ENCODE data around the gene NKX2-2.

NKX2-2 gene

DNA sequence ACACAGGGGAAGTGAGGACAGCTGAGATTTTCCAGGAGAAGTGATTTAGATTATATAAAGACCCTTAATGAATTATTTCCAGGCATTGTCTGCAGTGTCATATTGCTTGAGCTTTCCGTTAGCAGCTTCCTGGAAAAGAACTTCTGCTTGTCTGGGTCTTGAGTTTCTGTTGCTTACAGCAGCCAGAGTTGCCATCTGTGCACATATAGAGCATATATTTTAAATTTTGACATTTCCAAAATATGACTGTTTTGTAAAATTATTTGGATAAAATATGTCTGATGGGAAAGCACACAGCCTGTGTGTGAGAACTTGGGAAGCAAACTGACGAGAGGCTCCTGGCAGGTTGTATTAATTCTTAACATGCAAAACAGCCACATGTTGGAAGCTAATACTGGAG, 21.0 kb upstream of the NKX2-2 start:
- no peaks in the 10 kb centered on the region for H3K79me2 ChIP-seq (ENCODE audit: insufficient read depth, low read length)
- H3K27ac ChIP-seq (ENCODE audit: low read length): no peak overlapping the region
- H2AFZ ChIP-seq (ENCODE audit: low read depth, low read length): no peak overlapping the region
- H3K9ac ChIP-seq (ENCODE audit: low read depth, low read length): no peak overlapping the region
- H3K4me1 ChIP-seq (ENCODE audit: insufficient read depth, low read length): no peaks in the 10 kb centered on the region
- H4K20me1 ChIP-seq (ENCODE audit: insufficient read depth, low read length): no peaks in the 10 kb centered on the region
- no peaks in the 10 kb centered on the region for H3K36me3 ChIP-seq (ENCODE audit: insufficient read depth, low read length)
- no peak overlapping the region for H3K4me3 ChIP-seq (ENCODE audit: low read depth in 1 of 2, low read length in 2 of 2)
- DNase-seq (no peak), ATAC-seq (ENCODE audit: insufficient read depth, low read depth) (no peak)
- no peak overlapping the region for H3K4me2 ChIP-seq (ENCODE audit: insufficient read depth, low read length)
- no peaks in the 10 kb centered on the region for H3K9me3 ChIP-seq (ENCODE audit: insufficient read depth, low read length, severe bottlenecking)
- H3K27me3 ChIP-seq (ENCODE audit: insufficient read depth, low read length, poor library complexity): peaks cover 12% of the 10 kb centered on the region
- TF ChIP-seq, protein P1, sequence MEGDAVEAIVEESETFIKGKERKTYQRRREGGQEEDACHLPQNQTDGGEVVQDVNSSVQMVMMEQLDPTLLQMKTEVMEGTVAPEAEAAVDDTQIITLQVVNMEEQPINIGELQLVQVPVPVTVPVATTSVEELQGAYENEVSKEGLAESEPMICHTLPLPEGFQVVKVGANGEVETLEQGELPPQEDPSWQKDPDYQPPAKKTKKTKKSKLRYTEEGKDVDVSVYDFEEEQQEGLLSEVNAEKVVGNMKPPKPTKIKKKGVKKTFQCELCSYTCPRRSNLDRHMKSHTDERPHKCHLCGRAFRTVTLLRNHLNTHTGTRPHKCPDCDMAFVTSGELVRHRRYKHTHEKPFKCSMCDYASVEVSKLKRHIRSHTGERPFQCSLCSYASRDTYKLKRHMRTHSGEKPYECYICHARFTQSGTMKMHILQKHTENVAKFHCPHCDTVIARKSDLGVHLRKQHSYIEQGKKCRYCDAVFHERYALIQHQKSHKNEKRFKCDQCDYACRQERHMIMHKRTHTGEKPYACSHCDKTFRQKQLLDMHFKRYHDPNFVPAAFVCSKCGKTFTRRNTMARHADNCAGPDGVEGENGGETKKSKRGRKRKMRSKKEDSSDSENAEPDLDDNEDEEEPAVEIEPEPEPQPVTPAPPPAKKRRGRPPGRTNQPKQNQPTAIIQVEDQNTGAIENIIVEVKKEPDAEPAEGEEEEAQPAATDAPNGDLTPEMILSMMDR (IDR thresholded peaks at IDR 0.05; ENCODE audit: borderline replicate concordance, extremely low read depth, low read length, poor library complexity, severe bottlenecking): no peak
- TF ChIP-seq EZH2 (IDR thresholded peaks at IDR 0.05; ENCODE audit: borderline replicate concordance, low read depth, low read length, severe bottlenecking): no peak

DNA sequence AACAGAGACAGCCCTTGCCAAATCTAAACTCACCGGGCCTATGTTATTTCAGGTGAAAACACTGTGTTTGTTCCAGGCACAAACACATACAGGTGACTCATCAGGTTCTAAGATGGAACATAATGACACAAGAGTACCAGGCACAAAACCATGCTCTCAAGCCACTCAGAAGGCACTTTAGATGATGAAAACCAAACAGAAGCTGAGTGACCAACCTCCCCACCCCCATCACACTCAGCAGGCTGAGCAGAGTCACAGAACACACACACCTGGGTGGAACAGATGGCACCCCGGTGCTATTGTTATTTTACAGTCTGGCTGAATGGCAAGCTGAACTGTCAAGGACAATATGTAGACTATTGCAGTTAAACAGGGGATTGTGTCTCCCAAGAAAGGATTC, 20.6 kb upstream of the NKX2-2 start:
- DNase-seq (no peak), ATAC-seq (ENCODE audit: insufficient read depth, low read depth) (no peak)
- Histone ChIP-seq H3K4me2 (ENCODE audit: insufficient read depth, low read length) (no peak overlapping the region), H2AFZ (ENCODE audit: low read depth, low read length) (no peak overlapping the region), H3K27ac (ENCODE audit: low read length) (no peak overlapping the region), H3K4me3 (ENCODE audit: low read depth in 1 of 2, low read length in 2 of 2) (no peak overlapping the region), H3K79me2 (ENCODE audit: insufficient read depth, low read length) (no peaks in the 10 kb centered on the region), H3K9me3 (ENCODE audit: insufficient read depth, low read length, severe bottlenecking) (no peaks in the 10 kb centered on the region), H3K9ac (ENCODE audit: low read depth, low read length) (no peak overlapping the region), H3K27me3 (ENCODE audit: insufficient read depth, low read length, poor library complexity) (peaks cover 12% of the 10 kb centered on the region), H3K4me1 (ENCODE audit: insufficient read depth, low read length) (no peaks in the 10 kb centered on the region), H4K20me1 (ENCODE audit: insufficient read depth, low read length) (no peaks in the 10 kb centered on the region), H3K36me3 (ENCODE audit: insufficient read depth, low read length) (no peaks in the 10 kb centered on the region)
- TF ChIP-seq, protein P1 (IDR thresholded peaks at IDR 0.05; ENCODE audit: borderline replicate concordance, extremely low read depth, low read length, poor library complexity, severe bottlenecking): no peak
- TF ChIP-seq EZH2 (IDR thresholded peaks at IDR 0.05; ENCODE audit: borderline replicate concordance, low read depth, low read length, severe bottlenecking): no peak

DNA sequence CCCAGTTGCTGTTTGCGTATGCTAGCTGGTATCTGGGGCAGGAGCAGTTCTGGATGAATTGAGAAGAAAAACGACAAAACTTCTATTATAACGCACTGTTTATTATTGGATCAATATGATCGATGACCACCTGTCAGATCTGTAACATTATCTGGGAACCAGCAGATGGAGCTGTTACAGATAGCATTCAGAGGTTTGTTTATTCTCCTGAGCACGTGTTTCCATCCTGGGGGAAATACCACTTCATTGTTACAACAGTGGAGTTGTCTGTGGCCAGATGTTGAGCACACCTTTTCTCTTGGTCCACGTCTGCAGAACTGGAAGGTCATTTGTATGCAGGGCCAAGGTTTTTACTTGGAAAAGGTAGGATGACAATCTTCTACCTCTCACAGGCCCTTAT, 16.0 kb upstream of the NKX2-2 start:
- Histone ChIP-seq H3K27ac (ENCODE audit: low read length) (no peak overlapping the region), H3K4me1 (ENCODE audit: insufficient read depth, low read length) (no peaks in the 10 kb centered on the region), H3K9ac (ENCODE audit: low read depth, low read length) (no peak overlapping the region), H2AFZ (ENCODE audit: low read depth, low read length) (no peak overlapping the region), H3K9me3 (ENCODE audit: insufficient read depth, low read length, severe bottlenecking) (no peaks in the 10 kb centered on the region), H3K36me3 (ENCODE audit: insufficient read depth, low read length) (no peaks in the 10 kb centered on the region), H3K27me3 (ENCODE audit: insufficient read depth, low read length, poor library complexity) (peaks cover 10% of the 10 kb centered on the region), H3K4me3 (ENCODE audit: low read depth in 1 of 2, low read length in 2 of 2) (no peak overlapping the region), H4K20me1 (ENCODE audit: insufficient read depth, low read length) (no peaks in the 10 kb centered on the region), H3K79me2 (ENCODE audit: insufficient read depth, low read length) (no peaks in the 10 kb centered on the region), H3K4me2 (ENCODE audit: insufficient read depth, low read length) (no peak overlapping the region)
- TF ChIP-seq EZH2 (IDR thresholded peaks at IDR 0.05; ENCODE audit: borderline replicate concordance, low read depth, low read length, severe bottlenecking): no peak
- TF ChIP-seq, protein P1 (IDR thresholded peaks at IDR 0.05; ENCODE audit: borderline replicate concordance, extremely low read depth, low read length, poor library complexity, severe bottlenecking): peak; percentile 59
- ATAC-seq (ENCODE audit: insufficient read depth, low read depth): no peak
- no peak for DNase-seq

DNA sequence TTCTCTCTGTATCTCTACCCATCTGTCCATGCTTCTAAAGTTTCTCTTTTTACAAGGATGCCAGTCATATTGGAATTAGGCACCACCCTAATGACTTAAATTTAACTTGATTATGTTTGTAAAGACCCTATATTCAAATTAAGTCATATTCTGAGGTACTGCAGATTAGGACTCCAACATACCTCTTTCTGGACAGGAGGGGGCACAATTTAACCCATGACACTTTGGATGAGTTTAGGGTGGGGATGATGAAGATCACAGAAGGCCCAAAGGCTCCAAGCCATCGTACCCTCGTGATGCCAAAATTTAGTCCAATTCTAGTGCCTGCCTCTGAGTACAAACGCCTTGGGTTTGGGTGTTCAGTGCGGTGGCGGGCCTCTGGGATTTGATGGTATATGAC, 15.0 kb upstream of the NKX2-2 start:
- no peaks in the 10 kb centered on the region for H3K4me1 ChIP-seq (ENCODE audit: insufficient read depth, low read length)
- H3K36me3 ChIP-seq (ENCODE audit: insufficient read depth, low read length): no peaks in the 10 kb centered on the region
- DNase-seq: no peak
- no peak for TF ChIP-seq EZH2 (IDR thresholded peaks at IDR 0.05; ENCODE audit: borderline replicate concordance, low read depth, low read length, severe bottlenecking)
- TF ChIP-seq, protein P1 (IDR thresholded peaks at IDR 0.05; ENCODE audit: borderline replicate concordance, extremely low read depth, low read length, poor library complexity, severe bottlenecking): peak; percentile 22
- no peak overlapping the region for H3K27ac ChIP-seq (ENCODE audit: low read length)
- H3K4me3 ChIP-seq (ENCODE audit: low read depth in 1 of 2, low read length in 2 of 2): no peak overlapping the region
- no peak overlapping the region for H2AFZ ChIP-seq (ENCODE audit: low read depth, low read length)
- no peak overlapping the region for H3K4me2 ChIP-seq (ENCODE audit: insufficient read depth, low read length)
- ATAC-seq (ENCODE audit: insufficient read depth, low read depth): no peak
- H3K79me2 ChIP-seq (ENCODE audit: insufficient read depth, low read length): no peaks in the 10 kb centered on the region
- no peaks in the 10 kb centered on the region for H4K20me1 ChIP-seq (ENCODE audit: insufficient read depth, low read length)
- no peaks in the 10 kb centered on the region for H3K9me3 ChIP-seq (ENCODE audit: insufficient read depth, low read length, severe bottlenecking)
- no peak overlapping the region for H3K9ac ChIP-seq (ENCODE audit: low read depth, low read length)
- peaks cover 7% of the 10 kb centered on the region for H3K27me3 ChIP-seq (ENCODE audit: insufficient read depth, low read length, poor library complexity)

Measured in DND-41 (cell line).